Activated CD8-positive, alpha-beta T cell treated with anti-CD3 and anti-CD28 coated beads for 36 hours (primary cell): ENCODE results near the gene HS6ST2. TPM values are rescaled to one million over a fixed set of nuclear protein-coding genes. Genes with fewer than 3 reads are reported as not detected.

Experiments used
- ATAC-seq: fragments of 200-7000 bp; cut with Tn5 transposase; one replicate; pipeline ENCODE4 v1.10.0; 2021; ENCODE audit warnings: mild to moderate bottlenecking, moderate library complexity
- CTCF ChIA-PET: fragments of 350-600 bp; sonication (Branson Sonifier 250); formaldehyde crosslinking; loops from one replicate; lab custom pipeline; 2021; ENCODE audit warnings: antibody characterized with exemption; lab: Charles Lee
- POLR2A ChIA-PET: fragments of 350-600 bp; sonication (Branson Sonifier 250); formaldehyde crosslinking; loops from one replicate; lab custom pipeline; 2021; ENCODE audit warnings: antibody characterized with exemption; lab: Charles Lee
- DNase-seq: peaks from one replicate; pipeline ENCODE4 v3.0.0-alpha.2; 2020
- H3K27ac Mint-ChIP-seq: one replicate; pipeline ENCODE4 v1.8.0; 2021; ENCODE audit warnings: mild to moderate bottlenecking, mixed read lengths
- H3K27me3 Mint-ChIP-seq: one replicate; pipeline ENCODE4 v1.8.0; 2021; ENCODE audit warnings: mixed read lengths
- H3K36me3 Mint-ChIP-seq: one replicate; pipeline ENCODE4 v1.8.0; 2021; ENCODE audit warnings: low read depth, mixed read lengths
- H3K4me1 Mint-ChIP-seq: one replicate; pipeline ENCODE4 v1.8.0; 2021; ENCODE audit warnings: low read depth, mixed read lengths
- H3K4me3 Mint-ChIP-seq: one replicate; pipeline ENCODE4 v1.8.0; 2021; ENCODE audit warnings: mild to moderate bottlenecking, moderate library complexity, mixed read lengths
- H3K9me3 Mint-ChIP-seq: one replicate; pipeline ENCODE4 v1.8.0; 2021; ENCODE audit warnings: mixed read lengths
- intact Hi-C: fragments of 100-400 bp; cut with micrococcal nuclease; formaldehyde crosslinking; loops from one replicate; pipeline ENCODE4 v1.10.0; 2022
- total RNA-seq, 2 experiments: library from RNA; stranded (reverse); gene quantifications; one replicate each; pipeline ENCODE4 v1.2.3, GENCODE V29; 2021
- TF ChIP-seq, protein P1 (sequence below): fragments of 200-600 bp; IDR thresholded peaks from one replicate; pipeline ENCODE4 v1.8.0; 2022; ENCODE audit warnings: antibody characterized with exemption, mild to moderate bottlenecking

HS6ST2 gene
- total RNA-seq, 2 experiments from 2014 or later, result 0.14 to 0.47 TPM

DNA sequence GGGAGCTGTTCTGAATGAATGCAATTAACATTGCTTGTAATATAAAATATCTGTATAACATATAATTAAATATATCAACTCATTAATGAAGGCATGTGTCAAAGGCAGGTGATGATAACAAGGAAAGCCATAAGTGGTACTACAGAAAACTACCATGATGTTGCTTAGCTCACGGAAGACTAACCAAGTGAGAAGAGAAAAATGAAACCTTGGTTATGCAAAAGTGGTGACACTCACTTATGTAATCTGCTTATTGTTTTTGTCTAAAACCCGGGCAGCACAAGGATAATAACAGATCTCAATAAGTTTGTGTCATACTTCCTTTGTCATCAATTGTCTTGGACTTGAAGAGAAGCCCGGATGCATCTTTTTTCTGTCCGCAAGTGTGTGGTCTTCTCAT is 156.4 kb downstream of the HS6ST2 start:
- intact Hi-C loops, result no loop called here
- H3K27ac Mint-ChIP-seq, result no peak overlapping the region
- no peaks in the 10 kb centered on the region for H3K27me3 Mint-ChIP-seq
- TF ChIP-seq, protein P1, sequence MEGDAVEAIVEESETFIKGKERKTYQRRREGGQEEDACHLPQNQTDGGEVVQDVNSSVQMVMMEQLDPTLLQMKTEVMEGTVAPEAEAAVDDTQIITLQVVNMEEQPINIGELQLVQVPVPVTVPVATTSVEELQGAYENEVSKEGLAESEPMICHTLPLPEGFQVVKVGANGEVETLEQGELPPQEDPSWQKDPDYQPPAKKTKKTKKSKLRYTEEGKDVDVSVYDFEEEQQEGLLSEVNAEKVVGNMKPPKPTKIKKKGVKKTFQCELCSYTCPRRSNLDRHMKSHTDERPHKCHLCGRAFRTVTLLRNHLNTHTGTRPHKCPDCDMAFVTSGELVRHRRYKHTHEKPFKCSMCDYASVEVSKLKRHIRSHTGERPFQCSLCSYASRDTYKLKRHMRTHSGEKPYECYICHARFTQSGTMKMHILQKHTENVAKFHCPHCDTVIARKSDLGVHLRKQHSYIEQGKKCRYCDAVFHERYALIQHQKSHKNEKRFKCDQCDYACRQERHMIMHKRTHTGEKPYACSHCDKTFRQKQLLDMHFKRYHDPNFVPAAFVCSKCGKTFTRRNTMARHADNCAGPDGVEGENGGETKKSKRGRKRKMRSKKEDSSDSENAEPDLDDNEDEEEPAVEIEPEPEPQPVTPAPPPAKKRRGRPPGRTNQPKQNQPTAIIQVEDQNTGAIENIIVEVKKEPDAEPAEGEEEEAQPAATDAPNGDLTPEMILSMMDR, result no peak
- no peak for ATAC-seq
- ChIA-PET POLR2A (interaction anchor here (0.7 kb wide), 1 partner anchor 25 kb away, joined by 3 read pairs; no protein-coding TSS in a partner anchor), CTCF (no interaction called here)
- no peak for DNase-seq
- no peak overlapping the region for H3K4me3 Mint-ChIP-seq
- no peaks in the 10 kb centered on the region for H3K9me3 Mint-ChIP-seq
- no peaks in the 10 kb centered on the region for H3K4me1 Mint-ChIP-seq
- H3K36me3 Mint-ChIP-seq, result no peaks in the 10 kb centered on the region

DNA sequence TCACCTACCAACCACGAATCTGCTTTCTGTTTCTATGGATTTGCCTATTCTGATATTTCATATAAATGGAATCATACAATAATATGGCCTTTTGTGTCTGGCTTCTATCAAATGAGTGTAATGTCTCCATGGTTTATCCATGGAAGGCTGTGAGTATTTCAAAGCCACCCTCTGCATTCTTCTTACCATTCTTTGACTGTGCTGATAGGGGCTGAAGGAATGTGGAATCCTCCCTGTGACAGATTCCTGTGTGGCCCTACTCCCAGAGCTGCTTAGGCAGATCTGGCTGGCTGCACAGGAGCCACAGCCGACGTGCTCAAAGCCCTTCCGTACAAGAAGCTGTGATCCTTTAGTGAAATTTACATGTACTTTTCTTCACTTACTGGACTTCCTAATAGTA is 163.2 kb downstream of the HS6ST2 start:
- no peak for DNase-seq
- TF ChIP-seq, protein P1, result no peak
- ChIA-PET POLR2A (no interaction called here), CTCF (no interaction called here)
- no peak for ATAC-seq
- intact Hi-C loops, result no loop called here
- Mint-ChIP-seq H3K4me1 (no peaks in the 10 kb centered on the region), H3K27ac (no peak overlapping the region), H3K36me3 (no peaks in the 10 kb centered on the region), H3K4me3 (no peak overlapping the region), H3K27me3 (no peaks in the 10 kb centered on the region), H3K9me3 (no peaks in the 10 kb centered on the region)

DNA sequence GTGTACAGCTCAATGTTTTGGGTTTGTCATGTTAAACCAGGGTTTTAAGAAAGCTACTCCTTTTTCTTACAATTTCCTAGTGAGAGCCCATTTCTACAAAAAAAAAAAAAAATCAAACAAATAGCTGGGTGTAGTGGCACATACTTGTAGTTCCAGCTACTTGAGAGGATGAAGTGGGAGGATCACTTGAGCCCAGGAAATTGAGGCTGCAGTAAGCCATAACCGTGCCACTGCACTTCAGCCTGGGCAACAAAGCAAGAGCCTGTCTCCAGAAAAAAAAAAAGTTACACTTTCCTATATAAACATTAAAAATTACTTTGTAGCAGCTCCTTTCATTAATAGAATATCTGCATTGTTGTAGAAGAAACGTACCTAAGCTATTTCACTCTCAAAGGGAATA is 166.7 kb downstream of the HS6ST2 start:
- H3K9me3 Mint-ChIP-seq, result no peaks in the 10 kb centered on the region
- H3K27me3 Mint-ChIP-seq, result no peaks in the 10 kb centered on the region
- DNase-seq (no peak), ATAC-seq (no peak)
- no peaks in the 10 kb centered on the region for H3K4me1 Mint-ChIP-seq
- TF ChIP-seq, protein P1, result no peak
- CTCF ChIA-PET, result no interaction called here
- intact Hi-C loops, result no loop called here
- no peak overlapping the region for H3K4me3 Mint-ChIP-seq
- no peak overlapping the region for H3K27ac Mint-ChIP-seq
- POLR2A ChIA-PET, result no interaction called here
- no peaks in the 10 kb centered on the region for H3K36me3 Mint-ChIP-seq

DNA sequence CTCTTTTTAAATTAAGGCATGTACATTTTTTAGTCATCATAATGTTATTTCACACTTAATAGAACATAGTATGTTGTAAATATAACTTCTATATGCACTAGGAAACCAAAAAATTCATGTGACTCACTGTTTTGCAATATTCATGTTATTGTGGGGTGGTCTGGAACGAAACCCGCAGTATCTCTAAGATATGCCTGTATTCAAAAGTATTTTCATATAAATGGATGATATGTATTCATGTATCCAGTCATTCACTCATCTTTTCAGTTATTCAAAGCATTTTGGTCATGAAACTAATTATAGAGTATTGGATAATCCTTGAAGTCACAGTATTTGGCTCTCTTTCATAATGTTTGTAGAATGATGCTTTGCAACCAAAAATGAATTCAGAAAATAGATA is 168.1 kb downstream of the HS6ST2 start:
- Mint-ChIP-seq H3K27me3 (no peaks in the 10 kb centered on the region), H3K4me3 (no peak overlapping the region), H3K36me3 (no peaks in the 10 kb centered on the region), H3K27ac (no peak overlapping the region), H3K4me1 (no peaks in the 10 kb centered on the region), H3K9me3 (no peaks in the 10 kb centered on the region)
- DNase-seq (no peak), ATAC-seq (no peak)
- CTCF ChIA-PET, result no interaction called here
- POLR2A ChIA-PET, result no interaction called here
- intact Hi-C loops, result no loop called here
- TF ChIP-seq, protein P1, result no peak

DNA sequence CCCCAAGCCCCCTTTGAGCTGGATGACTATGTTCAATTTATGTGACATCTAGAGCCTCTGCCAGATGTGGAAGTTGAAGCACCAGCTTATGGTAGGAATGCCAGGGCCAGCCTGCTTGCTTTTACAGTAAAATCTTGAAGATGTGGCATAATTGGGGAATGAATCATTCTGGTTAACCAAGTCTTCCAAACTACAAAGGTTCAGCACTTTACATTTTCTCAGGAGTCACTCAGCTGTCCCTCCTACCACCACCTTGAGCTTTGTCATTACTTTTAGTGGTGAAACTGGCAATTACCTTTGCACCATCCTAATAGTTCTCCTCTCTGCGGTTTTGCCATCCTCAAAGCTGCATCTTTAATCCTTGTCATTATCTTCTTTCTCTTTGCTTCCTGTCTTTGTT is 172.2 kb downstream of the HS6ST2 start:
- no peaks in the 10 kb centered on the region for H3K4me1 Mint-ChIP-seq
- POLR2A ChIA-PET, result no interaction called here
- no peak for ATAC-seq
- no peak overlapping the region for H3K4me3 Mint-ChIP-seq
- intact Hi-C loops, result no loop called here
- no peak for DNase-seq
- no peaks in the 10 kb centered on the region for H3K27me3 Mint-ChIP-seq
- CTCF ChIA-PET, result no interaction called here
- TF ChIP-seq, protein P1, result no peak
- no peak overlapping the region for H3K27ac Mint-ChIP-seq
- no peaks in the 10 kb centered on the region for H3K9me3 Mint-ChIP-seq
- no peaks in the 10 kb centered on the region for H3K36me3 Mint-ChIP-seq
